ENCODE data around the gene SYNJ2.

The SYNJ2 gene

GRCh38 chr6:158046201-158047126, 64.8 kb downstream of the SYNJ2 start:
- H3K4me2 ChIP-seq (ENCODE audit: low read length), result no peak overlapping the region
- no peaks in the 10 kb centered on the region for H3F3A ChIP-seq (ENCODE audit: insufficient read depth, low read length)
- TF ChIP-seq, protein P1, sequence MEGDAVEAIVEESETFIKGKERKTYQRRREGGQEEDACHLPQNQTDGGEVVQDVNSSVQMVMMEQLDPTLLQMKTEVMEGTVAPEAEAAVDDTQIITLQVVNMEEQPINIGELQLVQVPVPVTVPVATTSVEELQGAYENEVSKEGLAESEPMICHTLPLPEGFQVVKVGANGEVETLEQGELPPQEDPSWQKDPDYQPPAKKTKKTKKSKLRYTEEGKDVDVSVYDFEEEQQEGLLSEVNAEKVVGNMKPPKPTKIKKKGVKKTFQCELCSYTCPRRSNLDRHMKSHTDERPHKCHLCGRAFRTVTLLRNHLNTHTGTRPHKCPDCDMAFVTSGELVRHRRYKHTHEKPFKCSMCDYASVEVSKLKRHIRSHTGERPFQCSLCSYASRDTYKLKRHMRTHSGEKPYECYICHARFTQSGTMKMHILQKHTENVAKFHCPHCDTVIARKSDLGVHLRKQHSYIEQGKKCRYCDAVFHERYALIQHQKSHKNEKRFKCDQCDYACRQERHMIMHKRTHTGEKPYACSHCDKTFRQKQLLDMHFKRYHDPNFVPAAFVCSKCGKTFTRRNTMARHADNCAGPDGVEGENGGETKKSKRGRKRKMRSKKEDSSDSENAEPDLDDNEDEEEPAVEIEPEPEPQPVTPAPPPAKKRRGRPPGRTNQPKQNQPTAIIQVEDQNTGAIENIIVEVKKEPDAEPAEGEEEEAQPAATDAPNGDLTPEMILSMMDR (IDR thresholded peaks at IDR 0.05; ENCODE audit: low read length), result no peak
- no peak for TF ChIP-seq EZH2 (IDR thresholded peaks at IDR 0.05; ENCODE audit: borderline replicate concordance, low read length)

GRCh38 chr6:158047127-158047518, 65.5 kb downstream of the SYNJ2 start:
- Histone ChIP-seq H2AFZ (ENCODE audit: low read length) (no peak overlapping the region), H3K9me3 (ENCODE audit: low read length) (no peaks in the 10 kb centered on the region), H4K20me1 (ENCODE audit: insufficient read depth, low read length) (no peaks in the 10 kb centered on the region), H3K4me3 (ENCODE audit: low read depth, low read length, poor library complexity, severe bottlenecking) (no peak overlapping the region), H3F3A (ENCODE audit: insufficient read depth, low read length) (no peaks in the 10 kb centered on the region), H3K4me2 (ENCODE audit: low read length) (no peak overlapping the region), H3K27ac (ENCODE audit: low read depth, low read length, poor library complexity, severe bottlenecking) (no peak overlapping the region), H3K9ac (ENCODE audit: low read length) (no peak overlapping the region), H3K9me2 (ENCODE audit: low read depth, low read length) (no peaks in the 10 kb centered on the region), H3K79me2 (ENCODE audit: insufficient read depth, low read length) (no peaks in the 10 kb centered on the region), H3K27me3 (ENCODE audit: insufficient read depth, low read length) (no peaks in the 10 kb centered on the region), H3K4me1 (ENCODE audit: insufficient read depth, low read length, severe bottlenecking) (no peaks in the 10 kb centered on the region), H3K36me3 (ENCODE audit: insufficient read depth, low read length) (no peaks in the 10 kb centered on the region)
- TF ChIP-seq, protein P1 (IDR thresholded peaks at IDR 0.05; ENCODE audit: low read length), result no peak
- TF ChIP-seq EZH2 (IDR thresholded peaks at IDR 0.05; ENCODE audit: borderline replicate concordance, low read length), result no peak

More at GRCh38 chr6:158046201-158047126, 64.8 kb downstream of the SYNJ2 start:
- Histone ChIP-seq H3K9me3 (ENCODE audit: low read length) (no peaks in the 10 kb centered on the region), H3K9me2 (ENCODE audit: low read depth, low read length) (no peaks in the 10 kb centered on the region), H3K27ac (ENCODE audit: low read depth, low read length, poor library complexity, severe bottlenecking) (no peak overlapping the region), H3K4me1 (ENCODE audit: insufficient read depth, low read length, severe bottlenecking) (no peaks in the 10 kb centered on the region), H3K36me3 (ENCODE audit: insufficient read depth, low read length) (no peaks in the 10 kb centered on the region), H3K9ac (ENCODE audit: low read length) (no peak overlapping the region), H4K20me1 (ENCODE audit: insufficient read depth, low read length) (no peaks in the 10 kb centered on the region), H3K79me2 (ENCODE audit: insufficient read depth, low read length) (no peaks in the 10 kb centered on the region), H3K27me3 (ENCODE audit: insufficient read depth, low read length) (no peaks in the 10 kb centered on the region), H2AFZ (ENCODE audit: low read length) (no peak overlapping the region), H3K4me3 (ENCODE audit: low read depth, low read length, poor library complexity, severe bottlenecking) (no peak overlapping the region)

DNA sequence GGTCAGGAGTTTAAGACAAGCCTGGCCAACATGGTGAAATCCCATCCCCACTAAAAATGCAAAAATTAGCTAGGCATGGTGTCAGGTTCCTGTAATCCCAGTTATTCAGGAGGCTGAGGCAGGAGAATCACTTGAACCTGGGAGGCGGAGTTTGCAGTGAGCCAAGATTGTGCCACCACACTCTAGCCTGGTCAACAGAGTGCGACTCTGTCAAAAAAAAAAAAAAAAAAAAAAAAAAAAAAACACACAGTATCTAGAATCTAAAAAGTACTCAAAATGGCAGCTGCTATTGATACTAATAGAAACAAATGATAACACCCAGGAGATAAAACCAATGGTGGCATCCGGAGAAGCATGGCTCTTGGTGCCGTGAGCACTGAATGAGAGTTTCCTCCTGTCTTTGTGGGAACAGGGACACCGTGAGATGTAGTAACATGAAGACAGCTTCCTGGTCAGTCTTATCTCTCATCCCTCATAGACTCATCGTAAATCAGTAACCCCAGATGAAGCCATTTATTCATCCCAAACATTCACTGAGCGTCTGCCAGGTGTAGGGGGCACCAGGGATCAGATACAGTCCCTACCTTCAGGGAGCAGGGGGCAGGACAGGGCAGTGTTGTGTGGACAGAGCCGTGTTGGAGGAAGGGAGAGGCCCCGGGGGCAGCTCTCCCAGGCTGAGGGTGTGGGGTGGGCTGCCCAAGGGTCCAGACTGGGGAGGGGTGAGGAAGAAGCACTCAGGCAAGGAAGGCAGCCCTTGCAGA, 66.1 kb downstream of the SYNJ2 start:
- Histone ChIP-seq H4K20me1 (ENCODE audit: insufficient read depth, low read length) (no peaks in the 10 kb centered on the region), H3K9me2 (ENCODE audit: low read depth, low read length) (no peaks in the 10 kb centered on the region), H3K4me2 (ENCODE audit: low read length) (no peak overlapping the region), H3F3A (ENCODE audit: insufficient read depth, low read length) (no peaks in the 10 kb centered on the region), H3K4me1 (ENCODE audit: insufficient read depth, low read length, severe bottlenecking) (no peaks in the 10 kb centered on the region), H3K9ac (ENCODE audit: low read length) (no peak overlapping the region), H3K9me3 (ENCODE audit: low read length) (no peaks in the 10 kb centered on the region), H3K27ac (ENCODE audit: low read depth, low read length, poor library complexity, severe bottlenecking) (no peak overlapping the region), H2AFZ (ENCODE audit: low read length) (no peak overlapping the region), H3K79me2 (ENCODE audit: insufficient read depth, low read length) (no peaks in the 10 kb centered on the region), H3K4me3 (ENCODE audit: low read depth, low read length, poor library complexity, severe bottlenecking) (no peak overlapping the region), H3K36me3 (ENCODE audit: insufficient read depth, low read length) (no peaks in the 10 kb centered on the region), H3K27me3 (ENCODE audit: insufficient read depth, low read length) (no peaks in the 10 kb centered on the region)
- TF ChIP-seq, protein P1 (IDR thresholded peaks at IDR 0.05; ENCODE audit: low read length), result no peak
- TF ChIP-seq EZH2 (IDR thresholded peaks at IDR 0.05; ENCODE audit: borderline replicate concordance, low read length), result no peak
